ENCODE measurements around the gene SLAIN1.

The SLAIN1 gene

GRCh38 chr13:77715233-77715891, 17.9 kb downstream of the SLAIN1 start:
- no peak for DNase-seq

GRCh38 chr13:77716692-77717091, 19.2 kb downstream of the SLAIN1 start:
- DNase-seq, result no peak

GRCh38 chr13:77717508-77717907, 20.0 kb downstream of the SLAIN1 start:
- DNase-seq, result no peak

- no peak for DNase-seq
These were observed 21.6 kb downstream of the SLAIN1 start for GRCh38 chr13:77719128-77719527.

- DNase-seq, result no peak
These were observed 23.5 kb downstream of the SLAIN1 start for GRCh38 chr13:77720988-77721387.

GRCh38 chr13:77724092-77724491, 26.6 kb downstream of the SLAIN1 start:
- no peak for DNase-seq

GRCh38 chr13:77725071-77725470, 27.6 kb downstream of the SLAIN1 start:
- DNase-seq, result no peak

- DNase-seq, result peak; percentile 20
These were observed 31.0 kb downstream of the SLAIN1 start for GRCh38 chr13:77728265-77729125.

GRCh38 chr13:77729502-77730221, 32.2 kb downstream of the SLAIN1 start:
- no peak for DNase-seq

GRCh38 chr13:77730572-77730971, 33.1 kb downstream of the SLAIN1 start:
- no peak for DNase-seq

- DNase-seq, result no peak
These were observed 34.8 kb downstream of the SLAIN1 start for GRCh38 chr13:77732287-77732686.

GRCh38 chr13:77733674-77734073, 36.2 kb downstream of the SLAIN1 start:
- DNase-seq, result no peak

- DNase-seq, result no peak
These were observed 40.2 kb downstream of the SLAIN1 start for GRCh38 chr13:77737583-77738200.

GRCh38 chr13:77740097-77740735, 42.7 kb downstream of the SLAIN1 start:
- DNase-seq, result no peak

- no peak for DNase-seq
These were observed 43.6 kb downstream of the SLAIN1 start for GRCh38 chr13:77740931-77741596.

- no peak for DNase-seq
These were observed 44.1 kb downstream of the SLAIN1 start for GRCh38 chr13:77741597-77741972.

GRCh38 chr13:77742801-77743200, 45.3 kb downstream of the SLAIN1 start:
- DNase-seq, result no peak

GRCh38 chr13:77745784-77746183, 48.3 kb downstream of the SLAIN1 start:
- DNase-seq, result no peak

GRCh38 chr13:77749344-77749880, 51.9 kb downstream of the SLAIN1 start:
- no peak for DNase-seq

- DNase-seq, result peak; percentile 60
These were observed 54.3 kb downstream of the SLAIN1 start for GRCh38 chr13:77751513-77752456.
